ENCODE measurements around the gene PIK3C2A.
A peak's percentile ranks its signal among the peaks of the same experiment; 100 is the strongest.
"Not testable (repeated sequence)": the region's sequence is repeated elsewhere in the genome, so short reads cannot be mapped to it uniquely, and the experiment has no call there.

The PIK3C2A gene, protein sequence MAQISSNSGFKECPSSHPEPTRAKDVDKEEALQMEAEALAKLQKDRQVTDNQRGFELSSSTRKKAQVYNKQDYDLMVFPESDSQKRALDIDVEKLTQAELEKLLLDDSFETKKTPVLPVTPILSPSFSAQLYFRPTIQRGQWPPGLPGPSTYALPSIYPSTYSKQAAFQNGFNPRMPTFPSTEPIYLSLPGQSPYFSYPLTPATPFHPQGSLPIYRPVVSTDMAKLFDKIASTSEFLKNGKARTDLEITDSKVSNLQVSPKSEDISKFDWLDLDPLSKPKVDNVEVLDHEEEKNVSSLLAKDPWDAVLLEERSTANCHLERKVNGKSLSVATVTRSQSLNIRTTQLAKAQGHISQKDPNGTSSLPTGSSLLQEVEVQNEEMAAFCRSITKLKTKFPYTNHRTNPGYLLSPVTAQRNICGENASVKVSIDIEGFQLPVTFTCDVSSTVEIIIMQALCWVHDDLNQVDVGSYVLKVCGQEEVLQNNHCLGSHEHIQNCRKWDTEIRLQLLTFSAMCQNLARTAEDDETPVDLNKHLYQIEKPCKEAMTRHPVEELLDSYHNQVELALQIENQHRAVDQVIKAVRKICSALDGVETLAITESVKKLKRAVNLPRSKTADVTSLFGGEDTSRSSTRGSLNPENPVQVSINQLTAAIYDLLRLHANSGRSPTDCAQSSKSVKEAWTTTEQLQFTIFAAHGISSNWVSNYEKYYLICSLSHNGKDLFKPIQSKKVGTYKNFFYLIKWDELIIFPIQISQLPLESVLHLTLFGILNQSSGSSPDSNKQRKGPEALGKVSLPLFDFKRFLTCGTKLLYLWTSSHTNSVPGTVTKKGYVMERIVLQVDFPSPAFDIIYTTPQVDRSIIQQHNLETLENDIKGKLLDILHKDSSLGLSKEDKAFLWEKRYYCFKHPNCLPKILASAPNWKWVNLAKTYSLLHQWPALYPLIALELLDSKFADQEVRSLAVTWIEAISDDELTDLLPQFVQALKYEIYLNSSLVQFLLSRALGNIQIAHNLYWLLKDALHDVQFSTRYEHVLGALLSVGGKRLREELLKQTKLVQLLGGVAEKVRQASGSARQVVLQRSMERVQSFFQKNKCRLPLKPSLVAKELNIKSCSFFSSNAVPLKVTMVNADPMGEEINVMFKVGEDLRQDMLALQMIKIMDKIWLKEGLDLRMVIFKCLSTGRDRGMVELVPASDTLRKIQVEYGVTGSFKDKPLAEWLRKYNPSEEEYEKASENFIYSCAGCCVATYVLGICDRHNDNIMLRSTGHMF (N-terminal part only)

DNA sequence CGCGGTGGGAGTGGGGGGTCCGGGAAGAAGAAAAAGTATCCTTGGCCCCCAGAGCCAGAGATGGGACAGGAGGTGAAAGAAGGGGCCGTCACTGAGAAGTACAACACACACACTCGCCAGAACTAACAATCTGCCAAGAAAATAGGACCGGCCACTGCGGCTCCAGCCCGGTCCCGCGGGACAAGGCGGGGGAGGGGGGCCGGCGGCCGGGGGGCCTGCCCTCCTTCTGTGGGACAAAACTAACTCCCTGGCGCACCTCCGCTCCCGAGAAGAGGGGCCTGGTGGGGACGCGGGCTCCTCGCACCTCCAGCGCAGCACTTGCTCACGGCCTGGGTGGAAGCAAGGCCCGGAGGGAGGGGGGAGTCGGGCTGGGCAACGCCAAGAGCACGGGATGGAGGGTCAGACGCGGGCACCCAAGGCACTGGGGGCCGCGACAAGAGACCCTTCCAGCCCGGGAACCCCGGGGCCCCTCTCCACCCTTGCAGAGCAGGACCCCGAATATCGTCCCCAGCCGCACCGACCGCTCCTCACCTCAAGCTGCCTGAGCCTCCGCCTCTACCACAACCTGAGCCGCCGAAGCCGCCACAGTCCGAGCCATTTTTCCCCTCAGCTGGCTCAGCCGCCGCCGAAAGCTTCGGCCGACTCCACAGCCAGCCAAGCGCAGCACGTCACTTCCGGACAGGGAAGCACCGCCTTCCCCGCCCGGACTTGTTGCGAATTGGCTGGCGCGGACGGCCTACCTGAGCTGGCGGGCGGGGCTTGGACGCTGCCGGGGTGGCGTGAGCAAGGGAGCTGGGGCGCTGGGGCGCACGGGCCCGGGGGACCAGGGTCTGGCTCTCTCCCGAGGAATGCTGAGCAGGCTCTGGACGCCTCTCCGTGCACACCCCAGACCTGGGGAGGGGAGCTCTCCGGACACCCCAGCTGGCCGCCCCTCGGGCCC lies at the start of gene PIK3C2A:
PIK3C2A (minus strand) TSS at position 670 of the 940 bp plus-strand sequence. CDS start 38,245 bp downstream, outside the sequence.
- peak; percentile 91 to 94 for DNase-seq

GRCh38 chr11:17257196-17257595 lies 49.4 kb upstream of the PIK3C2A start:
- no peak for DNase-seq

DNA sequence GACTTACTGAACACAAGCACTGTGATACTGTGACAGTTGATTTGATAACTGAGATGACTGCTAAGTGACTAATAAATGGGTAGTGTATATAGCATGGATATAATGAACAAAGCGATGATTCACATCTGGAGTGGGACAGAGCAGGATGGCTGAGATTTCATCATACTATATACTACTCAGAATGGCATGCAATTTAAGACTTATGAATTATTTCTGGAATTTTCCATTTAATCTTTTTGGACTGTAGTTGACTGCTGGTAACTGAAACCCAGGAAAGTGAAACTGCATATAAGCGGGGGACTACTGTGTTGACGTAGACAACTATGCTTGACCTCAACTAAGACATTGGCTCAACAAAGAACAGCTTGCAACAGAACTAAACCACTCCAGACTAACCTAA lies 48.7 kb upstream of the PIK3C2A start:
- no peak for DNase-seq

- DNase-seq: no peak
Measured at GRCh38 chr11:17252704-17253103, 44.9 kb upstream of the PIK3C2A start.

DNA sequence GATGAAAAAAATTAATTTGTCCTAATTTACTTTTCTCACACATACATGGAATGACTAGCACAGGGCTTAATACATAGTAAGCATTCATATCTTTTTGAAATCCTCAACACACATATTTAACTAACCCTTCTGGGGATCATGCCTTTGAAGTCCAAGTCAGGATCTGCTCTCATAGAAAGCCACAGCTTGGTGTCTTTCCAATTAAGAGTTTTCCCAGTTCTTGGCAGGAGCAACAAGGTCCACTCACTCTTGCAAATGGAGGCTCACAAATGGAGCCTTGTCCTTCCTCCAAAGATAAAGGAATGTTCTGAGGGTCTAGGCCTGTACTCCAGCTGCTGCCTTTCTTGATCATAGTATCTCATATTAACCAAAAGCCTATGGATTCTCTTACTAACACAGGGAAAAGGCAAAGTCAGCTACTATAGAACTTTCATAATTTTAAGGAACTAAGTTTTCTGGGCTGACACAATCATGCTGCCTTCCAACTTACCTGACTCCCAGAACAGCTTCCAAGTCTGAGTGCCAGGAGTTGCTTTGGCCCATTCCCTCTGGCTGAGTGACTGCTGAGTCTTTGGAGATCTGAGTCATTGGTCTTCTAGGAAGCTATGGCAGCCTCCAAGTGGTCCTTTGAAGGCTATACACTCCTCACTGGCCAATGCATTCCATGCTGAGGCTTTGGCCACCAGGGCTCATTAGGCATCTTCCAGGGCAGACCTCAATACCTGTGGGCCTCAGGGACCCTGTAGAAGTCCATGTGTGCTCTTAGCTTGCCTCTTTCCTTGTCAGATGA lies 43.0 kb upstream of the PIK3C2A start:
- no peak for DNase-seq

GRCh38 chr11:17244046-17244445 lies 36.3 kb upstream of the PIK3C2A start:
- no peak for DNase-seq

DNA sequence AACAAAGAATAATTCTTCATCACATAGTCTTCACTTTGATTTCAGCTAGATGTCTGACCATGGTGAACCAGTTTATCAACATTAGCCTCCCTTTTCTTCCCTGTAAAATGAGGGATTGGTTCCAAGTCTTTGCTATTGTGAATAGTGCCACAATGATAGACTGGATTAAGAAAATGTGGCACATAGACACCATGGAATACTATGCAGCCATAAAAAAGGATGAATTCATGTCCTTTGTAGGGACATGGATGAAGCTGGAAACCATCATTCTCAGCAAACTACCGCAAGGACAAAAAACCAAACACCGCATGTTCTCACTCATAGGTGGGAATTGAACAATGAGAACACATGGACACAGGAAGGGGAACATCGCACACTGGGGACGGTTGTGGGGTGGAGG lies 35.2 kb upstream of the PIK3C2A start:
- not testable (repeated sequence) for DNase-seq

- DNase-seq: no peak
Measured at GRCh38 chr11:17240780-17241179, 33.0 kb upstream of the PIK3C2A start.

GRCh38 chr11:17239927-17240326 lies 32.1 kb upstream of the PIK3C2A start:
- not testable (repeated sequence) for DNase-seq

GRCh38 chr11:17238377-17238776 lies 30.6 kb upstream of the PIK3C2A start:
- DNase-seq: no peak

DNA sequence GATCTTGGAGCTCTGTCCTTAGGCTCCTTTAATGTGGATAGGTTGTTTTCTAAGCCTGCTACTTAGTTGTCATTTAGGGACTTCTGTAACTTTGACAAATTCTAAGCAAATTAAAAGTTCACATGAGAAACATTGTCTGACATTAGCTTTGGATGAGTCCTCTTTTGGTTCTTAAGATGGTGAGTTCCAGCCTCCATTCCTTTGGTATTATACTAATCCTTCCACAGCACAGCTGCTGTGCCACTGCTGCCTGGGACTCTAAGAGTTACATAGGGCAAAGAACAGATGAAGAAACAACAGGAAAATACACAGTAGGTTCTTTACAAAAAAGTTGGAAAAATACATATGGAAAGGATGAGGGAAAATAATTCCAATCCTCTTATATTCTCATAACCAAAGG lies 25.3 kb upstream of the PIK3C2A start:
- no peak for DNase-seq

DNA sequence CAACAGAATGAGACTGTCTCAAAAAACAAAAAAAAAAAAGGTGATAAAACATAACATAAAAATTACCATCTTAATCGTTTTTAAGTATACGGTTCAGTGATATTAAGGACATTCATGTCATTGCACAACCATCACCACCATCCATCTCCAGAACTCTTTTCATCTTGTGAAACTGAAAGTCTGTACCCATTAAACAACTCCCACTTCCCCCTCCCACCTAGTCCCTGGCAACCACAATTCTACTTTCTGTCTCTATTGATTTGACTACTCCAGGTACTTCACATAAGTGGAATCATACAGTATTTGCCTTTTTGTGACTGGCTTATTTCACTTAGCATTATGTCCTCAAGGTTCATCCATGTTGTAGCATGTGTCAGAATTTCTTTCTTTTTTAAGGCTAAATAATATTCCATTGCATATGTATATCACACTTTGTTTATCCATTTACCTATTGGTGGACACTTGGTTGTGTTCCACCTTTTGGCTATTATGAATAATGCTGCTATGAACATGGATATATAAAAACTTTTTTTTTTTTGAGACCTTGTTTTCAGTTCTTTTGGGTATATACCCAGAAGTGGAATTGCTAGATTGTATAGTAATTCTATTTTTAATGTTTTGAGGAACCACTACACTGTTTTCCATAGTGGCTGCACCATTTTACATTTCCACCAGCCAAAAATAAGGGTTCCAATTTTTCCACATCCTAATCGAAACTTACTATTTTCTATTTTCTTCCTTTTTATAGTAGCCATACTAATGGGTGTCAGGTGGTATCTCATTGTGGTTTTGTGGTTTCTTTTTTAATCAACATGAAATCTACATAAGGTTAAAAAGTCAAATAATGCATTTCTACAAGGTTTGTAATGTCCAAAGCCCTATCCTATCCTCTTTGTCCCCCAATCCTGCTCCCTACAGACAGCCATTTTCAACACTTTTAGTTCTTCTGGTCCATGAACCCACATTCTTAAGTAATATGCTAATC lies 23.4 kb upstream of the PIK3C2A start:
- DNase-seq: peak in 1 of 2 donors; percentile 35

DNA sequence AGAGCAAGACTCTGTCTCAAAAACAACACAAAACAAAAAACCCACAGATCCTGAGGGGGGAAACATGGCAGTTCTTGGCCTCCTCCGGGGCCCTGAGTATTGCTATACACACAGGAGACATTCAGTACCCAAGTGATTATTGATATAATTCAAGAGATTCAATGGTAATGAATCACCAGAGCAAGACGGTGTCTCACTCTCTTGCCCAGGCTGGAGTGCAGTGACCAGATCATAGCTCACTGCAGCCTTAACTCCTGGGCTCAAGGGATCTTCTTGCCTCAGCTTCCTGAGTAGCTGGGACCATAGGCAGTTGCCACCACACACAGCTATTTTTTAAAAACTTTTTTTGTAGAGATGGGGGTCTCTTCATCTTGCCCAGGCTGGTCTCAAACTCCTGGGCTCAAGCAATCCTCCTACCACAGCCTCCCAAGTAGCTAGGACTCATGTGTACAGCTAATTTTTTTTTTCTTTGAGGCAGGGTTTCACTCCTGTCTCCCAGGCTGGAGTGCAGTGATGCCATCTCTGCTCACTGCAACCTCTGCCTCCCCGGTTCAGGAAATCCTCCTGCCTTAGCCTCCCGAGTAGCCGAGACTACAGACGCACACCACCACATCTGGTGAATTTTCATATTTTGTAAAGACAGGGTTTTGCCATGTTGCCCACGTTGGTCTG lies 21.8 kb upstream of the PIK3C2A start:
- DNase-seq: no peak

DNA sequence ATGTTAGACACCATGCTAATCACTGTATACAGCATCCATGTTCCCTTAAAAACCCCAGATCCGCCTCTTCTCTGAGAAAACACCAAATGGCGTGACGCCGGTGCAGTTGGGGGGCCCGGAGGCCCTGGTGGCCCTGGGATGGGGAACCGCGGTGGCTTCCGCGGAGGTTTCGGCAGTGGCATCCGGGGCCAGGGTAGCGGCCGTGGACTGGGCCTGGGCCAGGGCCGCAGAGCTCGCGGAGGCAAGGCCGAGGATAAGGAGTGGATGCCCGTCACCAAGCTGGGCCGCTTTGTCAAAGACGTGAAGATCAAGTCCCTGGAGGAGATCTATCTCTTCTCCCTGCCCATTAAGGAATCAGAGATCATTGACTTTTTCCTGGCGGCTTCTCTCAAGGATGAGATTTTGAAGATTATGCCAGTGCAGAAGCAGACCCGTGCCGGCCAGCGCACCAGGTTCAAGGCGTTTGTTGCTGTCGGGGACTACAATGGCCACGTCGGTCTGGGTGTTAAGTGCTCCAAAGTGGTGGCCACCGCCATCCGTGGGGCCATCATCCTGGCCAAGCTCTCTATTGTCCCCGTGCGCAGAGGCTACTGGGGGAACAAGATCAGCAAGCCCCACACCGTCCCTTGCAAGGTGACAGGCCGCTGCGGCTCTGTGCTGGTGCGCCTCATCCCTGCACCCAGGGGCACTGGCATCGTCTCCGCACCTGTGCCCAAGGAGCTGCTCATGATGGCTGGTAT lies 20.6 kb upstream of the PIK3C2A start:
- not testable (repeated sequence) for DNase-seq

DNA sequence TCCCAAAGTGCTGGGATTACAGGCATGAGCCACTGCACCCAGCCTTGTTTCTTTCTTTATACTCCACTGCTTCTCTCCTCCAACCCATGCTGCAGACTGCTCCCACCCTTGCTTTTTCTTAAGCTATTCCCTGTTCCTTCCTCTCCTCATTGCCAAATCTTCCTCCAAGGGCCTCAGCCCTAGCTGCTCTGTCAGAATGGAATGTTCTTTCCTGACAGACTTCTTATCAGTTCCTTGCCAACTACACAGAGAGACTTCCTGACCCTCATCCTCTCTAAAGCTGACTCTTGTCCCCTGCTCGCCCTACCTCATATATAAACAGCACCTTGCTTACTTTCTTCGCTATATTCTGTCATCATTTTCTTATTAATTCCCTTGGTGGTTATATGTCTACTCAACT lies 16.9 kb upstream of the PIK3C2A start:
- no peak for DNase-seq

DNA sequence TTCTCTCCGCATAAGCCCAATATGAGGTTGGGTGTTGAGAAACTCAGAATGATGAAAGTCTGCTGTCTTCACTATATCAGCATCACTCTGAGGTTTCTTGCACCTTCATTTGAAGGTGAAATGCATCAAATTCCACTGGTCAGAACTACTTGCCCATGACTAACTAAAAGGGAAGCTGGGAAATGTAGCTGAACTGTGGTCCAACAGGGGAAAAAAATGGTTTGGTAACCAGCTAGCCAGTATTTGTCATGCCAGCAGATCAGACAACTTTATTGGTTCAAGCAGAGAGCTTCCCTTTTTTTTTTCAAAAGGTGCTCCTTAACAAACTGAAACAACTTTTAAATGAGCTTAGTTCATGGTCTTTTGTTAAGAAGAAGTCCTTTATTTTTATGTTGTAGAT lies 14.2 kb upstream of the PIK3C2A start:
- DNase-seq: no peak

DNA sequence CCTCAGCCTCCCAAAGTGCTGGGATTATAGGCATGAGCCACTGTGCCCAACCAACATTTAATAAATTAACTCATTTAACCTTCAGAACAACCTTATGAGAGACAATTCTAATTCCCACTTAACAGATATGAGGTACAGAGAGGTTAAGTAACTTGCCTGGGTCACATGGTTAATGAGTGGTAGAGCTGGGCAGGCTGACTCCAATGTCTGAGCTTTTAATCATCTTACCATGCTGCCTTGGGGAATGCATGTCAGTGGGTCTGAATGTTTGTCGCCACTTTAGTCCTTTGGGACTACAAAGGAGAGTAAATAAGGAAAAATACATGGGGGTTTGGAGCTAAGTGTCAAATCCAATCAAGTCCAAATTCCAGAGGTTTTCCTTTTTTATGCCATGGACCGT lies 11.2 kb upstream of the PIK3C2A start:
- no peak for DNase-seq

GRCh38 chr11:17218403-17218802 lies 10.6 kb upstream of the PIK3C2A start:
- no peak for DNase-seq
